ENCODE measurements around the gene TMEM14C.
"Not testable (repeated sequence)": the region's sequence is repeated elsewhere in the genome, so short reads cannot be mapped to it uniquely, and the experiment has no call there.

Gene TMEM14C

DNA sequence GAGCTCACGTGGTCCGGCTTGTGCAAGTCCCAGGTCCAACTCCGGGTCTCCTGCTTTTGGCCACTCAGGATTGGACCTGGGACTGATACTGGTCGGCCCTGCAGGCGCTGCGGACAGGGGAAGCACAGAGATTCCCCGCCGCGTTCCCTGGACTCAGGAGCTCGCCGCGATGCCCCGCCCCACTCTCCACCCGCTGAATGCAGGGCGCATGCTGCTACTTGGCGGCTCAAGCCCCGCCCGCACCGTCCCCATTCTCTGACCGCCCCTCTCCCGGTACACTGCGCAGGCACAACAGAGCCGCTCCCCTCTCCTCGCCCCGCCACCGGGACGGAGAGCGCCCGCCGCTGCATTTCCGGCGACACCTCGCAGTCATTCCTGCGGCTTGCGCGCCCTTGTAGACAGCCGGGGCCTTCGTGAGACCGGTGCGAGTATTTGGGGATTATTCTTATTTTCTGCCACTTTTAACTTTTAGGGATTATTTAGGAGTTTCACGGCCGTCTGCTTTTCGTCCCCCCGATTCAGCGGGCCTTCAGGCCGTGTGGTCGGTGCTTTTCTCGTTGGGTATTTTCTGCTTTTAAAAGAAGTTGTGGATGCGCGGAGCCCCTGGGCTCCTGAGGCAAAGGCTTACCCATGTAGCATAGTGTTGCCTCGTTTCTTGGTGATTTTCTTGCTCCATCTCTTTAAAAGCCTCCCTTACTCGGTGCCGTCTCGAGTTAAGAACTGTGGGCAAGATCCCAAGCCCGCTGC lies at the start of gene TMEM14C:
TSS of gene TMEM14C (plus strand) at position 251 of the 747 bp plus-strand sequence. CDS start 1,544 bp downstream, outside the sequence.
- DNase-seq, result peak; percentile 99

DNA sequence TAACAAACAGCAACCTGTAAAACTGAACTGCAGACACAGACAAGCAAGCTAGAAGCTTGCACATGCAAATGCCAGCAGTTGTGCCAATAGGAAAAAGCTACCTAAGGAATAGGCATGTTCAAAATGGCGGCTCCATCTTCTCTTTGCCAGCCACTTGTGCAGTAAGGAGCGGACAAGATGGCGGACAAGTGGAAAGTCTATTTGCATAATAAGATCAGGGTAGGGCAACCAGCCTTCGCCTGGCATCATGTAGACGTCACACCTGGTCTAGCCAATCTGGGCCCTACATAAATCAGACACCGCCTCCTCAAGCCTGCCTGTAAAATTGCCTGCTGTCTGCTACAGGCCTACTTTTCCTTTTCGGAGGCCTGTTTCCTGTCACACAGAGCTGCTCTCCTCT lies 46.5 kb upstream of the TMEM14C start:
- no peak for DNase-seq

DNA sequence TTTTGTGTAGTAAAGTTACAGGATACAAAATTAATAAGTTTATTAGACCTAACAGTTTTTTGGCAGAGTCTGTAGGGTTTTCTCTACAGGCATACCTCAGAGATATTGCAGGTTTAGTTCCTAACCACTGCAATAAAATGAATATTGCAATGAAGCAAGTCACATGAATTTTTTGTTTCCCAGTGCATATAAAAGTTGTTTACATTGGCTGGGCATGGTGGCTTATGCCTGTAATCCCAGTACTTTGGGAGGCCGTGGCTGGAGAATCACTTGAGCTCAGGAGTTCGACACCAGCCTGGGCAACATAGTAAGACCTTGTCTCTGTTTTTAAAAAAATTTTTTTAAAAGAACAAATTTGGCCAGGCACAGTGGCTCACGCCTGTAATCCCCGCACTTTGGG lies 44.4 kb upstream of the TMEM14C start:
- no peak for DNase-seq

DNA sequence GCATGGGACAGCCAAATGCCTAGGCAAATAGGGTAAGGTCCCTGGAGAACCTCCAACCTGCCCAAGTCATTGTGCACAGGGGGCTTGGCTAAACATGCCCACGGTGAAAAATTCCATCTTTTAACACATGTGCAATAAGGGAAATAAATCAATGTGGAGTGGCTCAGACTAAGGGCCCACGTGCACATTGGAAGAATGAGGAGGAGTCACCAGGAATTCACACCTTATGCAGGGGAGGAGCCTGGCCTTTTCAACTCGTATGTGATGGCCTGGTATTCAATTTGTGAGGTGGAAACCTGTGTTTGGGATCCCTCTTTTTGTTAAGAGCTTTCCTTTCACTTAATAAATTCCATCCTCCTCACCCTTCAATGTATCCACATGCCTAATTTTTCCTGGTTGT lies 41.1 kb upstream of the TMEM14C start:
- no peak for DNase-seq

DNA sequence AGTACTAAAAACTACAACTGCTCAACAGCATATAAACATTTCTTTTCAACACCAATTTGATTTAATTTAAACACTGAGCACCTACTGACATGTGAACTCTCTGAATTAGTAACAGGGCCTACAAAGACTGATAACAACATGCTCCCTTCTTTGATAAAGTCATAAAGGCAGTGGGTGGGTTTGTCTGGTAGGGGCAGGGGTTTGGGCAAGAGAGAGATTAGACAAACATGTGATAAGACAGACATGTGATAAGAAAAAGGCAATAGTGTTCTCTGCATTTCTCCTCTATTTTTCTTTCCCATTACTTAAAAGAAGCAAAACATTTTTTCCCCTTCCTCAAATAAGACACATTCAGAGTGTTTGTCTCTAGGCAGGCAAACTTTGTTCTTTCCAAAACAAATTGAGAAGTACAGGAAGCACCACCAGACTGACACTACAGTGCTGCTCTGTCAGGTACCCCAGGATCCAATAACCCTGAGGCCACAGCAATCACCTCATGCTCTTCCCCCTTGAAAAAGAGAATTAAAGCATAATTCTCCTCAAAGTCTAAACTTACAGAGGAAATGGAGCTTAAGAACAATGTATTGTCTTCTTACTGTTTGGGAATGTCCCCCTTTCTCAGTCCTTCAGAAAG lies 40.4 kb upstream of the TMEM14C start:
- no peak for DNase-seq

DNA sequence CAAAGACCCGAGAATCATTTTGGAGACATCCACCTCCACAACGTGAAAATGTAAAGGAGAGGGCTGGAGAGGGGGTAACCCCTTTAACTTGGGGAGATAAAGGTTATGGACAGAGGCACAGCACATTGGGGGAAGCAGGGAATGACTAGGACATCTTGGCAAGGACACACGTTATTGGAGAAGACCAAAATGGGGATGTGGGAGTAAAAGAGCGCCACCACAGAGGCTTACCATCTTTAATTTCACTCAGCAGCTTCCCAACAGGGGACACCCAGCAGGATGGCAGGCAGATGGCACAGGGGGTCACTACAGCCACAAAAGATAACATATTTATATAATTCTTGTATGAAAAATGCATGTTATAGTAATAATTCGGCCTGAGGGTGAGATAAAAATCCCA lies 38.3 kb upstream of the TMEM14C start:
- DNase-seq, result no peak

DNA sequence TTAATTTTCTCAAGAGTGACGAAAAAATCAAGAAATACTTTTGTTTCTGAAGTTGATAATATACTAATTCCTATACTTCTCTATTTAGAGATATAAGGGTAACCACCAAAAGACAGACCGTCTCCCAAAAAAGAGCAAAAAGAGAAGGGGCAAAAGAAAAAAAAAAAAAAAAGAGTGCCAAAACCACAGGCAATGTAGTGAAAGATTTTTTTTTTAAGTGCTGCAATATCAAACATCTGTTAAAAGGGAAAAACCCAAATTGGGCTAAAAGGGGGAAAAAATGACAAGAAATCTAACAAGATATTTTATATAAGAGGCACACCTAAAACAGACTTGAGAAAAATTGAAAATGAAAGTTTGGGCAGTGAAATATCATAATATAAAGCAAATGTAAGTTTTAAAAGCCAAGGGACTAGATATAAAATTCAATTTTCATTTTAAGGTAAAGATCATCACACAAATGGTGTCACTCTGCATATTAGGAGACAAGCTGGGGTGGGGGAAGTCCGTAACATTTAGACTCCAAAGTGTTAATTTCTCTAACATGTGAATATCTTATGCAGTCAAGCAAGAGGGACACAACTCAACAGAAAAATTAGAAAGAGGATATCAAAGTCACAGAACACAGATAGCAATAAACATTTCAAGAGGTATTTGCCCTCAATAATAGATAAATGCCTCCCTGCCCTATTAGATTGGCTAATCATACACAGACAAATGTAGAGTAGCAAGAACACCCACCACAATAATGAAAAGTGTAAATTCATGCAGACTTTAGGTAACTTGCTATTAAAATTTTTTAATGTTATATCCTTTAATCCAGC lies 37.6 kb upstream of the TMEM14C start:
- DNase-seq, result no peak

DNA sequence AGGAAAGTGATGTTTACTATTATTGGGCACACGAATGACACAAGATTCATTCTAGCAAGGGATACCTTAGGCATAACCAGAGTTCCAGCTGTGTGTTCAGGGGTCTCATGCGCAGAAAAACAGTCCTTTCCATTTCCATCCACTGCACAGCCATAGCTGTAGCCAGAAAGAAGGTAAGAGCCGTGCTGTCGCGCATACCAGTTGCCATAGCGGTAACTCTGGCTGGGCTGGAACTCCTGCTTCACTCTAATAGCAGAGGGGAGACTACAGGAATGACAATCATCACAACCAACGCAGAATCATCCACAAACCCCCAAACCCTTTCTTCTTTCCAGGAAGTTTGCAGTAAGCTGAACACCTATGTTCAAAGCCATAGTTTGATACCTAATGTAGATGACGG lies 36.0 kb upstream of the TMEM14C start:
- no peak for DNase-seq

DNA sequence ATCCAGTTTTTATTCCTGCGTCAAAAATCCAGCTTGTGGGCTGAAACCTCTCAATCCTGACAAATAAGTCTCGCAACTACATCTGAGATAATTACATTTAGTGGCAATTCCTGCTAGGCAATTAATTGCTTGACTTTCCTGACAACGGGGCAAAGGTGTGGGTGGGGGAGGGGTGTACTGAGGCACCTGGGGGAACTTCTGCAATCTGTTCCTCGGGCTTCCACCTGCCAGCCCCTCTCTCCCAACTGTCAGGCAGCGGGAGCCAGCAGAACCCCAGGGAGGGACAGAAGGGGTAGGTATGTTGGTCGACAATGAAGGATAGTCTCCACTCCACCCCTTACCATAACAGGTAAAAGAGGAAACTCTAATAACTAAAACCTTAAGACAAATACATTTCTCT lies 35.3 kb upstream of the TMEM14C start:
- DNase-seq, result no peak

DNA sequence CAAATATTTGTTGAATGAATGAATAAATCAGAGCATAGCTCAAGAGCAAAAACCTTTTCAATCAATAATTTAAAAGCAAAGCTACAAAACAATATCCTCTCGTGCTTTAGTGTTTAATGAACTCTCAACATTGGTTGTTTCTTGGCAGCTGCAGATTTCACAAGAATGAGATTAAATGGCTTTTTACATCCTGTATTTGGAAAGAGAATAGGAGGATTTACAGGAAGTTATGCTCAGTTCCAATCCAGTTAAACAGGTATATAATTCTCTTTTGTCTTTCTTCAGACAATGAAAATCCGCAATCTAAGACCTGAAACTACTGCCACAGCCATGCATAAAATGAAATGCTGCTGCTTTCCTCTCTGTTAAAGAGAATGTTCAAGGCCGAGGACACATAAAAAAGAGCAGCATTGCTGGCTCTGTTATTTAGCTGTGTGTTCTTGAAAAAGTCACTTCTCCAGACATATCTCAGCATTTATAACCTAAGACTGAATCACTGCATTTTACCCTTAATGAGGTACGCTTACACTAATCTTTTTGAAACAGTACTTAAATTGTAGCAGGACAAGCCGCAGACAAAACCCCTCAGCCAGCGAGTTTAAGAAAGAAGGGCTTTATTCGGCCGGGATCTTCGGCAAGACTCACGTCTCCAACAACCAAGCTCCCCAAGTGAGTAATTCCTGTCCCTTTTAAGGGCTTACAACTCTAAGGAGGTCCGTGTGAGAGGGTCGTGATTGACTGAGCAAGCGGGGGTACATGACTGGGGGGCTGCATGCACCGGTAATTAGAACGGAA lies 32.0 kb upstream of the TMEM14C start:
- DNase-seq, result no peak

DNA sequence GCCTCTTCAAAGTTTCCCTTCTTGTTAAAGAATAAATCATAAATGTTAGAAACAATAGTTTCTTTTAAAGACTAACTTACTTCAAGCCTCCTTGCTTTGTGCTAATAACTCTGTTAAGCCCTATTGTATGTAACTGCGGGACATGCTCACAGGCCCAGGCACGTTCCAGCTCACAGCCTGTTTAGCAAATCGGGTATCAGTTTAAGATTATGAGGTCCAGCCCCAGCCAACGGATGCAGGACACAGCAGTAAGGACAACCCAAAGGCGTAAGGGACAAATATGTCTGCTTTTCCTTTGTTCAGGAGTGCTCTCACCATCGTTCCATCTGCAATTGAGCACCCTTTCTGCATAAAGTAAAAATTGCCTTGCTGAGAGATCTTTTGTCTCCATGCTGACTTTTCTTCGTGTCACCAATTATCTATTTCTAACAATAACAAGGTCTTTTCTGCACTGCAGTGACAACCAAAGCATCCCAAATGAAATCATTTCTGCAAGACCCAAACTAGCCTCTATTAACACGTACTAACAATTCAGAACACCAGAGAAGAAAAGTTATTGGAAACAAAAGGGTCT lies 29.8 kb upstream of the TMEM14C start:
- DNase-seq, result no peak

DNA sequence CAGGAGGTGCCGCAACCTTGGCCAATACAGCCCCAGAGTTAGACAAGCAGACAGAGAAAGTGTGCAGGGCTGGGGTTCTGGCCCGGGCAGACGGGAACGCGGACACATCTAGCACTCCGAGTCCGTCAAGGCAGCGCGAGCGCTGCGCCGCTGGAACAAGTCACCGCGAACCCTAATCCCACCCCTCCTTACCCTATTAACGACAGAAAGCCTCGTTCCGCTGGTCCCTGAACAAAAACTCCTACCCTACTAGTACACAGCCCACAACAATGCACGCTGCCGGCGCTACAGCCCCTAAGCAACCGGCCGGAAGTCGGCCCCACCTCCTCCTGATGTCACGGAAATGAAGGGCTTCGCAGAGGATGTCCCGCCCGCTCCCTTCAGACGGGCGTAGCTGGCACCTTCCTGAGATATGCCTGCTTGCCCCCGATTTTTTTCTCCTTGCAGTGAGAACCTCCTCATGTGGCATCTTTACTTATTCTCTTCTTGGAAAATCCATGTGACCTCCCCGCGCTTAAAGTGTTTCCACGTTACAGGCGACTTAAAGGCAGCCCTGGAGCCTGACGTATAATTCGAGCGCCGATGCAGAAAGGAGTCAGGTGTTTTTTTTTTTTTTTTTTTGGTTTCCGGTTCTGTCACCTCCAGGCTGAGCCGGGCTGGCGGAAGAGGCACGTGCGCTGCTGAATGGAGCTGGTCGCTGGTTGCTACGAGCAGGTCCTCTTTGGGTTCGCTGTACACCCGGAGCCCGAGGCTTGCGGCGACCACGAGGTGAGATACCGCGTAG lies 28.4 kb upstream of the TMEM14C start, which contains the start of the genes C6orf52 and PAK1IP1:
TSS of gene C6orf52 (minus strand) at position 315 of the 784 bp plus-strand sequence. CDS start 7,066 bp downstream, outside the sequence.
TSS of gene PAK1IP1 (plus strand) at position 671 of the 784 bp plus-strand sequence. CDS start at position 685, 14 bp downstream.
- DNase-seq, result peak; percentile 96

DNA sequence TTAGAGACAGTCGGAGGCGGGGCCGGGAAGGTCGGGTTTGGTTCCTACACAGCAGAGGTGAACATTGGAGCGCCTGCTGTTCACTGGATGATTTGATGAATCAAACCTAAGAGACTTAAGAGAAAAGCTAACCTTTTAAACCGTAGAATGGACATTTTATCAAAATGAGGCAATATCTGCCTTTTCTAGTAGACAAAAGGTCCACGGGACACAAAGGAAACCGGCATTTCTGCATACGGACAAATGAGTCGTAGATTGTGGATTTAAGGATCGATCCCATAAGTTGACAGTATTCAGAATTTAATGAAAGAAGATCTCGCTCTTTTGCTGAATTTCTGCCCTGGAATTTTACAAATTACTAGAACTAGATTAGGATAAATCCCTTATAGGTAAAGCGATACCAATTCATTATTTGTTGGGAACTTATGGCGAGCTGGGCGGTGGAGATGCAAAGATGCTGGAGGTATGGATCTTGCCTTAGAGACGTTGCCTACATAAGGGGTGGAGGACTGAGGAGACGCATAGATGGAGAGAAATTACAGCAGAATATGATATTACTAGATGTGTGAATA lies 27.7 kb upstream of the TMEM14C start:
- DNase-seq, result no peak

DNA sequence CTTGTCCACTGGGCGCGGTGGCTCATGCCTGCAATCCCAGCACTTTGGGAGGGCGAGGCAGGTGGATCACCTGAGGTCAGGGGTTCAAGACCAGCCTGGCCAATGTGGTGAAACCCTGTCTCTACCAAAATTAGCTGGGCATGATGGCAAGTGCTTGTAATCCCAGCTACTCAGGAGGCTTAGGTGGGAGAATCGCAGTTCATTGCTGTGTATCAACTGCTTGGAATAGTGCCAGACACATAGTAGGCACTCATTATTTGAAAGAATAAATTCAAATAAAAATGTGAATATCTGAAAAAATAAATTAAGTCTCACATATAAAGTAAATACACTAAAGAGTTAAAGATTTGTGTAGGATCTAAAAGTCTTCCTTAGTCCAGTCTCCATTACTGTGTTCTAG lies 26.2 kb upstream of the TMEM14C start:
- DNase-seq, result no peak

DNA sequence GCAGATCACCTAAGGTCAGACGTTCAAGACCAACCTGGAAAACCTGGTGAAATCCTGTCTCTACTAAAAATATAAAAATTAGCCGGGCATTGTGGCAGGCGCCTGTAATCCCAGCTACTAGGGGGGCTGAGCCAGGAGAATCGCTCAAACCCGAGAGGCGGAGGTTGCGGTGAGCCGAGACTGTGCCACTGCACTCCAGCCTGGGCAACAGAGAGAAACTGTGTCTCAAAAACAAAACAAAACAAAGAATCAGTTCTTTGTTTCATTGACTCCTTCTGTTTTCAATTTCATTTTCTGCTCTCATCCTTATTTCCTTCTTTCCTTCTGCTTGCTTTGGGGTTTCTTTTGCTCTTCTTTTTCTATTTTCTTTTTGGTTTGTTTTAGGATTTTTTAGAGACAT lies 8.9 kb upstream of the TMEM14C start:
- no peak for DNase-seq

DNA sequence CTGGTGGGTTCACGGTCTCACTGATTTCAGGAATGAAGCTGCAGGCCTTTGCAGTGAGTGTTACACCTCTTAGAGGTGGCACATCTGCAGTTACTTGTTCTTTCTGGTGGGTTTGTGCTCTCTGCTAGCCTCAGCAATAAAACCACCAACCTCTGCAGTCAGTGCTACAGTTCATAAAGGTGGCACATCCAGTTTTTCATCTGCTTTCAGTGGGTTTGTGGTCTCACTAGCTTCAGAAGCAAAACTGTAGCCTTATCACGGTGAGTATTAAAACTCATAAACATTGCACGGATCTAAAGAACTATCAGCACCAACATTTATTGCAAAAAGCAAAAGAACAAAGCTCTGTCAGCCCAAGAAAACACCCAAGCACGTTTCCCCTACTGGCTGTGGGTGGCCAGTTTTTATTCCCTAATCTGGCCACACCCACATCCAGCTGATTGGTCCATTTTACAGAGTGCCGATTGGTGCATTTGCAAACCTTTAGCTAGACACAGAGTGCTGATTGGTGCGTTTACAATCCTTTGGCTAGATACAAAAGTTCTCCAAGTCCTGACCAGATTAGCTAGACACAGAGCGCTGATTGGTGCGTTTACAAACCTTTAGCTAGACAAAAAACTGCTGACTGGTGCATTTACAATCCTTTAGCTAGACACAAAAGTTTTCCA lies 3.4 kb upstream of the TMEM14C start:
- no peak for DNase-seq

DNA sequence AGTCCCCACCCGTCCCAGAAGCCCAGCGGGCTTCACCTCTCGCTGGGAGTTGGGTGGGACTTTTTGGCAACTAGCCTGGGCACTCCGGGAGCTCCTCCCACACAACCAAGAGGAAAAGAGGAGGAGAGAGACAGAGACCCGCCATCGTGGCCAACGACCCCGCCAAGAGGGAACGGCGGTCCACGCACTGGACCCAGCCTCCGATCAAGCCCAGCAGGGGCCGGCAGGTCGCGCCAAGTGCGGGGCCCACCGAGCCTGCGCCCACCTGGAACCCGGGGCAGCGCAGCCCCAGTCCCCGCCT lies 3.0 kb upstream of the TMEM14C start:
- DNase-seq, result peak; percentile 60

DNA sequence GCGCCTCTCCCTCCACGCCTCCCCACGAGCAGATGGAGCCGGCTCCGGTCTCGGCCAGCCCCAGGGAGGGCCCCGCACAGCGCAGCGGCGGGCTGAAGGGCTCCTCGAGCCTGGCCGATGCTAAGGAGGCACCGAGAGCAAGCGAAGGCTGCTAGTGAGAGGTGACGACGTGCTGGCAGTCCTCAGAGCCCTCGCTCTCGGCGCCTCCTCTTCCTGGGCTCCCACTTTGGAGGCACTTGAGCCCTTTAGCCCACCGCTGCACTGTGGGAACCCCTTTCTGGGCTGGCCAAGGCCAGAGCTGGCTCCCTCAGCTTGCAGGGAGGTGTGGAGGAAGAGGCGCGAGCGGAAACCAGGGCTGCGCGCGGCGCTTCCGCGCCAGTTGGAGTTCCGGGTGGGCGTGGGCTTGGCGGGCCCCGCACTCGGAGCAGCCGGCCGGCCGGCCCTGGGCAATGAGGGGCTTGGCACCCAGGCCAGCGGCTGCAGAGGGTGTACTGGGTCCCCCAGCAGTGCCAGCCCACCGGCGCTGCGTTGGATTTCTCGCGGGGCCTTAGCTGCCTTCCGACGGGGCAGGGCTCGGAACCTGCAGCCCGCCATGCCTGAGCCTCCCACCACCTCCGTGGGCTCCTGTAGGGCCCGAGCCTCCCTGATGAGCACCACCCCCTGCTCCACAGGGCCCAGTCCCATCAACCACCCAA lies 2.5 kb upstream of the TMEM14C start:
- peak; percentile 64 for DNase-seq

DNA sequence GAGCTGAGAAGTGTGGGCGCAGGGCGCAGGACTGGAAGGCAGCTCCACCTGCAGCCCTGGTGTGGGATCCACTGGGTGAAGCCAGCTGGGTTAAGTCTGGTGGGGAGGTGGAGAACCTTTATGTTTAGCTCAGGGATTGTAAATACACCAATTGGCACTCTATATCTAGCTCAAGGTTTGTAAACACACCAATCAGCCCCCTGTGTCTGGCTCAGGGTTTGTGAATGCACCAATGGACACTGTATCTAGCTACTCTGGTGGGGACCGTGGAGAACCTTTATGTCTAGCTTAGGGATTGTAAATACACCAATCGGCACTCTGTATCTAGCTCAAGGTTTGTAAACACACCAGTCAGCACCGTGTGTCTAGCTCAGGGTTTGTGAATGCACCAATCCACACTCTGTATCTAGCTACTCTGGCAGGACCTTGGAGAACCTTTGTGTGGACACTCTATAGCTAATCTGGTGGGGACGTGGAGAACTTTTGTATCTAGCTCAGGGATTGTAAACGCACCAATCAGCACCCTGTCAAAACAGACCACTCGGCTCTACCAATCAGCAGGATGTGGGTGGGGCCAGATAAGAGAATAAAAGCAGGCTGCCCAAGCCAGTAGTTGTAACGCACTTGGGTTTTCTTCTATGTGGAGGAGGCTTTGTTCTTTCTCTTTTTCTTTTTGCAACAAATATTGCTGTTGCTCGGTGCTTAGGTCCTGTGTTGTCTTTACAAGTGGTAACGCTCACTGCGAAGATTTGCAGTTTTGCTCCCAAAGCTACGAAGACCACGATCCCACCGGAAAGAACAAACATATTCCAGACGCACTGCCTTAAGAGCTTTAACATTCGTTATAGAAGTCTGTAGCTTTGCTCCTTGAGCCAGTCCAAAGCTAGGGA lies 1.7 kb upstream of the TMEM14C start:
- not testable (repeated sequence) for DNase-seq

All from right hindlimb (tissue), 1 donor.